DMS153 treated with DMSO at 0.1 percent for 48 hours (cell line): ENCODE data around the gene FAM13A.
"Not testable (repeated sequence)": the region's sequence is repeated elsewhere in the genome, so short reads cannot be mapped to it uniquely, and the experiment has no call there.

Experiments
- DNase-seq: peaks from one replicate; lab custom pipeline; 2025; ENCODE audit not compliant: unreplicated experiment; lab: John Stamatoyannopoulos, UW

FAM13A gene

DNA sequence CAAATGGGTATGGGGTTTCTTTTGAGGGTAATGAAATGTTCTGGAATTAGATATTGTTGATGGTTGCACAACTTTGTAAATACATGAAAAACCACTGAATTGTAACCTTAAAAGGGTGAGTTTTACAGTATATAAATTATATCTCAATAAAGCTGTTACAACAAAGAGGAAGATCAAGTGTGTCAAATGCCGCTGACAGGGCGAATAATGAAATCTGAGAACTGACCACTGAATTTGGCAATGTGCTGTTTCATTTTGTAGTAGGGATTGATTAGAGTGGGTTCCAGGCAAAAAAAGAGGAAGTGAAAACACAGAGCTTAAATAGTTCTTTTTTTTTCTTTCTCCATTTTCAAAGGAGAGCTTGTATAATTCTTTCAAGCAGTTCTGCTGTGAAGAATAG is 198.2 kb downstream of the FAM13A start:
- DNase-seq, result no peak

DNA sequence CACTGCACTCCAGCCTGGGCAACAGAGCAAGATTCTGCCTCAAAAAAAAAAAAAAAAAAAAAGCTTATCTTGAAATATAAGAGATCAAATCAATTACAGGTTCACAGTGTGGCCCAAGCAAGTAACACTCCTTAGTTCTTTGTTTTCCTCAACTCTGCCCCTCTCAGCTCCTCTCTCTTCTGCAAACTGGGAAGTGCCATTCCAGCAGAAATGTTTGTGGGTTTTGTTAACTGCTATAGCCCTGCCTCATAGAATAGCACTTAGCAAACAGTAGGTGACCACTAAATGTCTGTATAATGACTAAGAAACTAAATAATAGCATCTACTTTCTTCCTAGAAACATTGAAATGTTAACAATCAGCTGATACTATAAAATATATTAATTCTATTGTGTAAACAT is 199.4 kb downstream of the FAM13A start:
- DNase-seq, result no peak

DNA sequence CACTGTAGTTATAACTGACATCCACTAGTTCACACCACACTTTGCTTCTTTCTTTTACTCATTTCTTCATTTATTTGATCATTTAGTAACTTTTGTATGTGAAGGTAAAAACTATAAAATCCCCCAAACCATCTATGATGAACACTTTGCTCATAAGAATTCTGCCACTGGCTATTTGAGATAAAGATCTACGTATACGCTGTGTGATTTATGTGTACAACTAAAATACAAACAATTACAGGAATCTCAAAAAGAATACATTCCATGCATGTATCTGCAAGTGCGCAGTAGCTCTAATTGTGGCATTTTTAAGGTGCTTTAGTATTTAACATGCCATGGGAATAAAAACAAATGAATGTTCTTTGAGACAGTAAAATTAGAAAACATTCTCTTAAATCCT is 202.5 kb downstream of the FAM13A start:
- no peak for DNase-seq

DNA sequence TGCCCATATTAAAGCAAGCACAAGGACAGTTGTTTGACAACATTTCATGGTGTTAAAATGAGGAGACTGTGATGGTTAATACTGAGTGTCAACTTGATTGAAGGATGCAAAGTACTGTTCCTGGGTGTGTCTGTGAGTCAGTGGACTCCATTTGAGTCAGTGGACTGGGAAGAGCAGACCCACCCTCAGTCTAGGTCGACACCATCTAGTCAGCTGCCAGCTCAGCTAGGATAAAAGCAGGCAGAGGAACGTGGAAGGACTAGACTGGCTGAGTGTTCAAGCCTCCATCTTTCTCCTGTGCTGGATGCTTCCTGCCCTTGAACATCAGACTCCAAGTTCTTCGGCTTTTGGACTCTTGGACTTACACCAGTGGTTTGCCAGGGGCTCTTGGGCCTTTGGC is 203.4 kb downstream of the FAM13A start:
- DNase-seq, result not testable (repeated sequence)

DNA sequence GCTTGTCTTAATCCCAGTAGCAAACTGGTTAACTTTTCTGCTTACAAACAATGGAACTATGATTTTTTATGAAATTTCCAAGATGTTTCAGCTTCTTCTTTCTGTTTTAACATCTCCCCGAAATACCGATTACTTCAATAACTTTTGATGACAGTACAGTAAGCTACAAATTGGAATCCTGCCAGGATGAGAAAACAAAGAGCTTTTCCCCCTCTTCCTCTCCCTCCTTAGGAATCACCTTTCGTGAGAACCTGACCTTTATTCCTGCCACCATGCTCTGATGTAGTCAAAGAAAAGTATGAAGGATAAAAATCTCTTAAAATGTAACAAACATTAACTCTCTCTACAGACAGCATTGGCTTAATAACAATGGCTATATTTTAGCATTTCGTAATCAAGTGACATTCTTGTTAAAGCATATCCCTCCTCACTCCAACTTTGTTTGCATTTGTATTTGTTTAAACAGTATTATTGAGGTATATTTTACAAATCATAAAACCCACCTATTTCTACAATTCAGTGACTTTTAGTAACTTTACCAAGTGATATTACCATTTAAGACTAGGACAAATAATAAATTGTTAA is 210.7 kb downstream of the FAM13A start:
- no peak for DNase-seq

DNA sequence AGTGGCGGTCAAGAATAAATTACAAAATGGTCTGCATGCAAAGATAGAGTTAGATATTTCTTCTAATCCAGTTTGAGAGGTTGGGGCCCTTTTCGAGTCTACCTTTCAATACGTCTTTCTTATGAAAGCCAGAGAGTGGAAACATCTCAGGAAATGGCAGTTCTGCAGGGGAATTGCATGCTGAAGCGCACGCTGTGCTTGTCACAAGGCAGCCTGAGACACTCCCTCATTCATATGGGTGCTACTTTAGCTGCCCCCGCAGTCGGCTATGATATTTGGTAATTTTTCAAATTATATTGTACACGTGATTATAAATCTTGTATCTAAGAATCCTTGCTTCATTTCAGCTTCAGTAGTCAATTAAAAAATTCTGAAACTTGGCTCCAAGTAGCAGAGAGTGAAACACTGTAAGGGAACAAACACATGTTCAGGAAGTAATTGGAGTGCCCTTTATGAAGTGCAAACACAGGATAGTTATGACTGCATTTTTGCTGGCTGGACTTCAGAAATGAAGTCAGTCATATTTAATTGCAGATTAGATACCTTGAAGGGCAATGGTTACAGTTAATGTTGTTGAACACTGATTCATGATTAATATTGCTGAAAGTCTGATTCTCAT is 213.8 kb downstream of the FAM13A start:
- peak; percentile 73 for DNase-seq

DNA sequence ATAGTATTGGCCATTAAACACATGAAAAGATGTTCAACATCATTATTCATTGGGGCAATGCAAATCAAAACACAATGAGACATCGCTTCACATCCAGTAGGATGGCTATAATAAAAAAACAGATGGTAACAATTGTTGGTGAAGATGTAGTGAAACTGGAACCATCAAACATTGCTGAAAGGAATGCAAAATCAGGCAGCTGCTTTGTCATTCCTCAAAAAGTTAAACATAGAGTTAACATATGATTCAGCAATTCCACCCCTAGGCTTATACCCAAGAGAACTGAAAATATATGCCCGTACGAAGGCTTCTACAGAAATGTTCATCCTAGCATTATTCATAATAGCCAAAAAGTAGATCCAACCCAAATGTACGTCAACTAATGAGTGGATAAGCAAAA is 215.3 kb downstream of the FAM13A start:
- DNase-seq, result no peak

DNA sequence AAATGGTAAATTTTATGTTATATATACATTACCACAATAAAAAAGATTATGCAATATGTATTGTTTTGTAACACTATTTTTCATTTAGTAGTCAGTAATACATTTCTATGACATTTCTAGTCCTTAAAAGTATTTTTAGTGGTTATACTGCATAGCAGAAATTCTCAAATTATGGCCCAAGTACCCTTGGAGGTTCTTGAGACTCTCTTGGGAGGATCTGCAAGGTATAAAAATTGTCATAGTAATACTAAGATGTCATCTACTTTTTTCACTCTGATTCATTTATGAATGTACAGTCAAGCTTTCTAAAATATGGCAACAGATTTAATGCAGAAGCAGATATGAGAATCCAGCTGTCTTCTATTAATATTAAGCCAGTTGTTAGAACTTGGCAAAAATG is 220.8 kb downstream of the FAM13A start:
- DNase-seq, result no peak

DNA sequence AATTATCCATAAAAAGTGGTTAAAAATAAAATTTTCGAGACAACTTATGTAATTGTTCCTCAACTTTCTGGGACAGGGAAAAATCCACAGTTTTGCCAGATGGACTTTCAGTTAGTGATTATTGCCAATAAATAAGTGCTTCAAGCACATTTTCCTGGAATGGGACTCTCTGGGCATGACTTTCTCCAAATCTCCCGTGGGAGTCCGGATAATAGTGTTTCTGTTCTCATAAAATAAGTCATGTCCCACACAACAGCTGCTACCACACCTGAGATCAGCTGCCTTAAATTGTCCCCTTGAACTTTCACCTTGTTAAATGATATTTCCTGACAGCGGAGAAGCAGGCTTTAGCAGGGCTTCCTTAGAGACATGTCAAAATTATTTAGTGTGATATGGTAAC is 226.0 kb downstream of the FAM13A start:
- DNase-seq, result no peak

DNA sequence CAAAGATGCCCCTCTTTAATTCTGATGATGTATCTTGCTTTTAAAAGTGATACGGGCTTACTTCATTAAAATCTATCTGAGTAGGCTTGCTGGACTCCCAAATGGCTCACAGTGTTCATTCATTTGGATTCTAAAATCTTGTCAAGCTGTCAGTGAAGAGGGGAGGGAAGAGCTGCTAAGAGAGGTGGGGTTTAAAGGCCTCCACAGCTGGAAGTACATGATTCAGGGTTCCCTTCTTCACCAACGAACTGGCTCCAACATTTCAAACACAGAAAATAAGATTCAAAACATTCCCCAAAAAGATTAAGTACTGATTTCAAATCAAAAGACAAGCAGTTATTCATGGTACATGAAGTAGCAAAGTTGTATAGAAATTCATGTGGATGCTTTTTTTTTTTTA is 226.4 kb downstream of the FAM13A start:
- no peak for DNase-seq

DNA sequence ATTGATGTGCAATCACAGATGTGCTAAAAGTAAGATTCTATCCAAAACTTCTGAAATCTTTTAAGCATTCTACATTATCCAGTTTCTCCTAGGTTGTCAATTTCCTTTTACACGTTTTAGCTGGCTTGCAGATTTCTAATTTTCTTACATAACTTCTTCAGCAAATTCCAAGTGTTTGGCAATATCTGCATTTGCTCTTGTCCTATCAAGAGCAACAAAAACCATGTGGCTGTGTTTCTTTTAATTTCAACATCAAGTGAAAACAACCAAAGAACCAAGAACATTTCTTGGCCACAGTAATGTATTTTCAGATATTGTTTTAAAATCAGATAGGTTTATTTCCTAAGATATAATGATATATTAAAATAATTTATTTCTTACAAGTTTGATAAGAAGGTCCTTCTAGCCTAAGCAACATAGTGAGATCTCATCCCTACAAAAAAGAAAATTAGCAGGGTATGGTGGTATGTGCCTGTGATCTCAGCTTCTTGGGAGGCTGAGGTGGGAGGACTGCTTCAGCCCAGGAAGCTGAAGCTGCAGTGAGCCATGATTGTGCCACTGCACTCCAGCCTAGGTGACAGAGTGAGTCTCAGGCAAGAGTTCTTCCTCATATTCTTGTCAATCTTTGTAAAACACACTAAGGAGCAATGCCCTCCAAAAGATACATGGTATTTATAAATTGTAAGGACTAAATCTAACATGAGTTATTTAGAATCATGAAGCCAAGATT is 228.0 kb downstream of the FAM13A start:
- no peak for DNase-seq

DNA sequence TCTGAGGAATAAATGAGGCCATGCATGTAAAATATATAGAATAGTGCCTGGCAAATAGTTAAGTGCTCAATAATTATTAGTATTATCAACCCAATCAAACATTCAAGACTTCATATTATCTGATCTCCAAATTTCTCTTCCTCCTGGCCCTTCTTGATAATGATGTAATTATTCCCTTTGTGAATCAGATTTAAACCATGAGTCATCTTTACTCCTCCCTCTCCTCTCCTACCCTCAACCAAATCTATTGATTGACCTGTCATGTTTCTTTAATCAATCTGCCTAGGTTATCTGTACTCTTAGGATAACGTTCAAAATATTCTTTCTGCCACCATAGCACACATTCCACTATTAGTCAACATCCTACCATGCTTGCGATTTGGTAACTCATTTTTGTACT is 229.5 kb downstream of the FAM13A start:
- DNase-seq, result no peak

DNA sequence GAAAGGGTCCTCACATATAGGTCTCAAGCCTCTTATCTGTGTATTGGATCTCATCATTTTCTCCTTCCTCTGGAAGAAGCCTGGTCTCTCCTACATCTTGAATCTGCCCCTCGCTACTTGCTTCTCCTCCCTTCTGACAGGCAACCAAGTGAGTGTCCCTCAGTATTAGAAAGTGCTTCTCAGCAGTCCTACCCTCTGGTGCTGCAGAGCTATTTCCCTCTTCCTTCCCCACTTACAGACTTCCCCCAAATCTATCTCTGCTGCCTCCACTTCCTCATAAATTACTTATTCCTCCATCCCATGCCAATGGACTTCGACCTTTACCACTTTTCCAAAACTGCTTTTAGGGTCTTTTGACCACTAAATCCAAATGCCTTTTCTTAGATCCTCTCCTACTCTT is 230.2 kb downstream of the FAM13A start:
- DNase-seq, result no peak

DNA sequence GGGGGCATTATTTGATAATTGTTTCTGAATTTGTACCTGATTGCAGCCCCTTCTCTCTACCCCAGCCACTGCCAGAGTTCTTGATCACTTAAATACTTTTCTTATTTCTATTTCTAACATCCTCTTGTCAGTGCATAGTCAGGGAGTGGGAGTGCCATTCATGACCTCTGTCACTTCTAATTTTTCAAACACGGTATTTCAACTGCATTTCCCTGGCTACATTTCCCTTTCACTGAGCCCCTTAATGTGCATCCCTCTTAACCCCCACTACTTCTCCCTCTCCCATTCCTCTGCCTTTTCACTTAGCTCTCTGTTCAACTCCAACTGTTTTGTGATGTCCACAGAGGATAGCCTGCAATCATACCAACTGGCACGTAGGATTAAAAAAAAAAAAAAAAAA is 231.1 kb downstream of the FAM13A start:
- no peak for DNase-seq

DNA sequence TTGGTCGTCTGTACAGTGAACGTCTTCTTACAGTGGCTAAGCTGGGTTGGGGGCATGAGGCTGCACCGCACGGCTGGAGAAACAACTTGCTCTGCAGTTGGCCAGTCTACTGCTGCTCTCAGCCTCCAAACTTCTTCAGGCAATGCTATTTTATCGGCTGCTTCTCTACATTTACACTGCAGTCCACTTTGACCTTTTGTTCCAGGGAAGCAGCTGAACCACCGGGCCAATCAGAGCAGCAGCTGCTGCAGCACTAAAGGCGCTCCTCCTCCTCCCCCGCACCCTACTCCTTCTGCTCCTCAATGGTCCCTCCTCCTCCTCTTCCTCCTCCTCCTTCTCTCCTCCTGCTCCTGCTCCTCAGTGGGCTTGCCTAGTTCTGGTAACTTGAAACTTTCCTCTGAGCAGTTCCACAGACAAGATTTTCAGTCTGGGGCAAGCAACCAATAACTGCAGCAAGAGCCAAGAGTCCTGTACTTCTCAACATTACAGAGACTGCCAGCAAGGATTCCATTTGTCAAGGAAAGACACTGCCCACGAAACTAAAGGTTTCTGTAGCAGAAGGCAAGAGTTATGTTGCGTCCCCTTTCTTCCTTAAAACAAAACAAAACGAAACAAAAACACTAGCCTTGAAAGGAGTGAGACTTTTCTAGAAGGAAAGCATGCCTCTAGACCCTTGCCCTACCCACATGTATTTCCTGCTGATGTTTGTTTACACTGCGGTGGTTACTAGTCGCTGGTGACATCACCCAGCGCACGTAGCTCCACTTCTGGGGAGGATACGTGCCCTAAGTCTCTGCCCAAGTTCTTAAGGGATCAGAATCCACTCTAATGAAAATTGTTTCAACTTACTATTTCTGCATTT is 233.7 kb downstream of the FAM13A start:
- DNase-seq, result peak; percentile 76

DNA sequence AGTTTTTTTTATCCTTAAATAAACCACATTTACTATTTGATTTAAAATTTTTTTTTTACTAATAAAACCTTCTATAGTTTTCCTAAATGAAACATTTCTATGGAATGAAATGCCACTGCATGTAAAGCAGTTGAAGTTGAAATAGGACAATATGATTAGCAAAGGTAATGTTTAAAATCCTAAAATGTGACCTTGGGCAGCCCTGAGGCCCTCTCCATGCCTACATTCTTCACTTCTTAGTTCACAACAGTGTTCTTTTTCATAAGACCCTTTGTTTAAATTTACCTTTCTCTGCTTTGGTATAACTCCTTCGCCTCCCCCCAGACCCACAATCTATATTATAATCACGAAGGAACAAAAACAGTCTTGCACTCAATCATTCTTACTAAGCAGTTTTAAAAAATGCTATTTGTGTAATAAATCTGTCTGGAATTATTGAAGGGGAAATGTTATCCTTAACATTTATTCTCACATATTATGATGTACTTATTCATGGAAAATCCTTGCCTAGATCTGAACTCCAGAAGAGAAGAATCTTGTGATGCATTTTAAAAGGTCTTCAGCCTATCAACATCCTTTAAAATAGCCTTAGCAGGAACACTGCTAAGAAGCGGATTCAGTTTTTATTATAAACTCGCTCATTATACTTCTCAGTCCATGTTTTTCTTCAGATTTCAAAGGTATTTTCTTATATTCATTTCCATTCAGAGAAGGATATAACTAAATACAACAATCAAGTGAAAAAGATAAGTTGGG is 234.8 kb downstream of the FAM13A start:
- no peak for DNase-seq

DNA sequence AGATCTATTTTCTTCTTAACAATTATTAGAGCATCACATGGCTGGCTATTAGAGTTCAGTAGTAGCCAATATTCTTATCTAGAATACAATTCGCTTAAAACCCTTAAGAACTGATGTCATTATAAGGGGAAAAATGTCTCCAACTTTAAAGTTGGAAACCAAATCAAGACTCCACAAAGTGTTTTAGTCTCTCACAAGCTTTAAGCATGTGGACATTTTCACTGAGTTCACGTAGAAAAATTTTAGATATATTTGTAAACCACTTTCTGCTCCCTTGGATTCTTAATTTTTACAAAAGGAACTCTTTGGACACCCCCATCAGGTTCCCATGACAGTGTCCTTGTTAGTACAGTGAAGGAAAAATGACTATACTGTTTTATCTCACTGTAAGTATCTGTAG is 235.5 kb downstream of the FAM13A start:
- DNase-seq, result no peak

DNA sequence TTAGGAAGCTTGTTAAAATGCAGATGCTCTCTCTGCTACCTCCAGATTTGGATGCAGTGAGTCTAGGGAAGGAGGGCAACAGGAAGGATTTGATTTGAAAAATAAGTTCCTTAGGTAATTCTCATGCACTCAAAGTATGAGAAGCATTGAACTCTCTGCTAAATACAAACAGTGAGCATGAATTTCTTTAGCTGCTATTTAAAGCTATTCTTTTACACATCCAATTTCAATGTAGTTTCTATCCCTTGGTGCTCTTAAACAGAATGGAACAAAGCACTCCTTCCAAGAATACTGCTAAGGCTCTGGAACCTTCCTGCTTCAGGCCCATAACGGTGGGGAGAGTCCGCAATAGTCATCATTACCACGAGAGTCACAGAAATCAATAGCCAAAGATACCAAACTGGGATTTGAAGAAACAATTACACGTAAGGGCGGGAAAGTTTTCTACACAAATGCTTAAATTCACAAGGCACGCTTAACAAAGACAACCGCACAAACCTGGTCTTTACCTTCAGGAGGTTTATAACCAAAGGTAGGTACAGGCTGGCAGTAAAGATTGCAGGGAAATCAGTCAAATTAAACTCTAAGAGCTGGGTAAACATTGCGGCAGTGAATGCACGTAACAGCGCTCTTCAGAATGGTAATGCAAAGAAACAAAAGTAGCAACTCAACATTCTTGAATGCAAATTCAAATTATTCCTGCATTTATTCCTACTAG is 236.1 kb downstream of the FAM13A start:
- DNase-seq, result peak; percentile 38

DNA sequence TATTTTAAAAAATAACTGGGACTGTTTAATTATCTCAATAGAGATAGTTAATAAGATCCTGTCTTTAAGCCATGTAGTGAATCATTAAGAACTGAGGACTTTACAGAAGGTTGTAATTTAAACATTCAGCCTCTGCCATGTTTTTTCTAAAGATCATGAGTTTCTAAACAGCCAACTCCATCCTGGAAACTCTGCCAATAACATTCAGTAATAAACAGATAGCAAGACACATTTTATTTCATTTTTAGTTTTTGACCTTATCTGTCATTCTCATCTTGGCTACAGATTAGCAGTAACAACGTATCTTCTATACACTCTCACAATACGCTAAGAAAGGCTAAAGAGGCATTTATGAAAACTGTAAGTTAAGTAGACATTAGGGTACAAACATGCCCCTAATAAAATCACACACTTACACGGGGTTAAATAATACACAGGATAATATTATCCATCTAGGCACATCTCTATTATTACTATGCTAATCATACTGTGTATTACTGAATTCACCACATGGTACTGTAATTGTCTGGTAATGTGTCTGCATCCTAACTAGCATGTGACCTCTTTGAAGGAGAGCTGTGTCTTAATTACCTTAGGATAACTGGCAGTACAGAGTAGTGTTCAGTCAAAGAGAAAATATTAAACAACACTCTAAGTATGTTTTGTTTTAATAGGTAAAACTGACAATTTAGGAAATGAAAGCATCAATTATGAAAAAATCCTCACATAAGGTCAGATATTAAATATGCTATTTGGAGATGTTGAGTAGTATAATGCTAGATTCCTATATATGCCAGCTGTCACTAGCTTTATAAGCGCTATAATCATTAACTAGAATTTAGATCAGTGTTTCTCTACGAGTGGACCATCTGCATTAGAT is 236.9 kb downstream of the FAM13A start:
- DNase-seq, result no peak
